COLO829 (cell line): Measurements from ENCODE around the gene HELB.
A peak's percentile ranks its signal among the peaks of the same experiment; 100 is the strongest.

Experiments
- DNase-seq: peaks from one replicate; pipeline ENCODE4 v3.0.0; 2012; ENCODE audit warnings: low spot score

HELB gene

GRCh38 chr12:66301944-66302826 lies at the start of gene HELB:
Gene HELB, plus strand, starts transcription at chr12:66302493. Its CDS starts 111 bp downstream, at chr12:66302604.
- DNase-seq = peak; percentile 97

GRCh38 chr12:66252771-66253170 lies 49.5 kb upstream of the HELB start:
- no peak for DNase-seq

GRCh38 chr12:66255737-66256136 lies 46.6 kb upstream of the HELB start:
- no peak for DNase-seq

GRCh38 chr12:66258011-66258410 lies 44.3 kb upstream of the HELB start:
- DNase-seq = no peak

- DNase-seq = no peak
Measured at GRCh38 chr12:66262737-66263136, 39.6 kb upstream of the HELB start.

- no peak for DNase-seq
Measured at GRCh38 chr12:66268562-66268961, 33.7 kb upstream of the HELB start.

GRCh38 chr12:66269142-66269541 lies 33.2 kb upstream of the HELB start:
- DNase-seq = no peak

GRCh38 chr12:66269757-66270383 lies 32.4 kb upstream of the HELB start:
- DNase-seq = peak; percentile 81

GRCh38 chr12:66270613-66271012 lies 31.7 kb upstream of the HELB start:
- no peak for DNase-seq

- no peak for DNase-seq
Measured at GRCh38 chr12:66272650-66273049, 29.6 kb upstream of the HELB start.

- no peak for DNase-seq
Measured at GRCh38 chr12:66273147-66273546, 29.1 kb upstream of the HELB start.

- no peak for DNase-seq
Measured at GRCh38 chr12:66275040-66275439, 27.3 kb upstream of the HELB start.

GRCh38 chr12:66279123-66279712 lies 23.1 kb upstream of the HELB start:
- DNase-seq = peak; percentile 45

GRCh38 chr12:66280561-66280960 lies 21.7 kb upstream of the HELB start:
- no peak for DNase-seq

- peak; percentile 60 for DNase-seq
Measured at GRCh38 chr12:66282244-66282643, 20.0 kb upstream of the HELB start.

GRCh38 chr12:66287275-66287674 lies 15.0 kb upstream of the HELB start:
- DNase-seq = no peak

- no peak for DNase-seq
Measured at GRCh38 chr12:66288121-66288520, 14.2 kb upstream of the HELB start.

- no peak for DNase-seq
Measured at GRCh38 chr12:66289485-66289884, 12.8 kb upstream of the HELB start.

- no peak for DNase-seq
Measured at GRCh38 chr12:66290716-66291200, 11.5 kb upstream of the HELB start.

GRCh38 chr12:66296176-66296683 lies 6.1 kb upstream of the HELB start:
- DNase-seq = no peak

GRCh38 chr12:66297080-66297479 lies 5.2 kb upstream of the HELB start:
- DNase-seq = no peak

GRCh38 chr12:66297923-66298322 lies 4.4 kb upstream of the HELB start:
- no peak for DNase-seq

- no peak for DNase-seq
Measured at GRCh38 chr12:66302827-66303169, 505 bp downstream of the HELB start.
